Measurements from ENCODE around the gene OR6J1. TPM values are rescaled to one million over a fixed set of nuclear protein-coding genes. Genes with fewer than 3 reads are reported as not detected.
"Not testable (repeated sequence)": the region's sequence is repeated elsewhere in the genome, so short reads cannot be mapped to it uniquely, and the experiment has no call there.

Gene OR6J1
- total RNA-seq, 3 donors from 2014 or later = not detected

- Histone ChIP-seq H3K4me3 (peak within 1 kb of the TSS; percentile 52), H3K4me1 (ENCODE audit: low read depth) (peaks cover 23% of the 10 kb centered on the region), H3K36me3 (ENCODE audit: low read depth) (no peaks in the 10 kb centered on the region), H3K9me3 (no peaks in the 10 kb centered on the region)
- ATAC-seq (peak; percentile 97), DNase-seq (peak; percentile 99 to 100 (median 99))
- TF ChIP-seq CTCF (IDR thresholded peaks at IDR 0.05) = peak; percentile 34
- intact Hi-C loops (cut with DNase I, micrococcal nuclease) = no loop called here
These were observed 54.9 kb downstream of the OR6J1 start, which contains the start of gene DAD1 for GRCh38 chr14:22589096-22589839. DAD1 (minus strand) TSS chr14:22589224; CDS start chr14:22589157, 67 bp downstream.

- intact Hi-C loops (cut with DNase I, micrococcal nuclease) = no loop called here
- Histone ChIP-seq H3K4me1 (ENCODE audit: low read depth) (peaks cover 21% of the 10 kb centered on the region), H3K4me3 (peak overlapping the region; percentile 52), H3K36me3 (ENCODE audit: low read depth) (no peaks in the 10 kb centered on the region), H3K9me3 (no peaks in the 10 kb centered on the region)
- TF ChIP-seq CTCF (IDR thresholded peaks at IDR 0.05) = no peak
- DNase-seq = no peak
- ATAC-seq = no peak
These were observed 55.5 kb downstream of the OR6J1 start for GRCh38 chr14:22588526-22589095.

GRCh38 chr14:22587677-22588422 is 56.3 kb downstream of the OR6J1 start:
- H3K9me3 ChIP-seq; ATAC-seq; intact Hi-C loops (cut with DNase I, micrococcal nuclease); H3K4me3 ChIP-seq; H3K36me3 ChIP-seq (ENCODE audit: low read depth); DNase-seq: not testable (repeated sequence)
- peaks cover 21% of the 10 kb centered on the region for H3K4me1 ChIP-seq (ENCODE audit: low read depth)

GRCh38 chr14:22587247-22587646 is 56.9 kb downstream of the OR6J1 start:
- H3K4me1 ChIP-seq (ENCODE audit: low read depth) = peaks cover 21% of the 10 kb centered on the region

GRCh38 chr14:22583994-22584393 is 60.2 kb downstream of the OR6J1 start:
- Histone ChIP-seq H3K4me1 (ENCODE audit: low read depth) (peaks cover 14% of the 10 kb centered on the region), H3K9me3 (no peaks in the 10 kb centered on the region), H3K4me3 (no peak overlapping the region), H3K36me3 (ENCODE audit: low read depth) (no peaks in the 10 kb centered on the region)
- intact Hi-C loops (cut with DNase I, micrococcal nuclease) = no loop called here
- ATAC-seq (no peak), DNase-seq (no peak)
- TF ChIP-seq CTCF (IDR thresholded peaks at IDR 0.05) = no peak

More at GRCh38 chr14:22587247-22587646, 56.9 kb downstream of the OR6J1 start:
- DNase-seq (no peak), ATAC-seq (no peak)
- no peak overlapping the region for H3K4me3 ChIP-seq
- no peaks in the 10 kb centered on the region for H3K36me3 ChIP-seq (ENCODE audit: low read depth)
- no peaks in the 10 kb centered on the region for H3K9me3 ChIP-seq
- TF ChIP-seq CTCF (IDR thresholded peaks at IDR 0.05) = no peak
- intact Hi-C loops (cut with DNase I, micrococcal nuclease) = no loop called here

Other genes starting within 250 kb of the OR6J1 start
- 100 to 1,000 TPM; 124 to 148 (median 140) TPM for gene DAD1, start 55.1 kb downstream of the OR6J1 start, total RNA-seq
- 10 to 100 TPM; 19.3 to 28.4 (median 26.3) TPM for gene ABHD4, start 46.1 kb downstream of the OR6J1 start, total RNA-seq
- 100 to 1,000 TPM in 2 of 3 donors, 10 to 100 TPM in 1; 97.1 to 137 (median 115) TPM for gene OXA1L, start 122.3 kb upstream of the OR6J1 start, total RNA-seq
- gene SLC7A7, start 171.1 kb upstream of the OR6J1 start, total RNA-seq = 10 to 100 TPM in 2 of 3 donors, 1 to 10 TPM in 1; 7.6 to 13.7 (median 13.2) TPM
- gene MRPL52, start 185.5 kb upstream of the OR6J1 start, total RNA-seq = 10 to 100 TPM; 59.1 to 79.1 (median 64.5) TPM
- 100 to 1,000 TPM in 2 of 3 donors, 10 to 100 TPM in 1; 48.1 to 161 (median 104) TPM for gene MMP14, start 192.2 kb upstream of the OR6J1 start, total RNA-seq
- 100 to 1,000 TPM; 218 to 276 (median 245) TPM for gene LRP10, start 227.4 kb upstream of the OR6J1 start, total RNA-seq
- gene REM2, start 238.9 kb upstream of the OR6J1 start, total RNA-seq = under 1 TPM; 0.35 to 0.66 (median 0.51) TPM

All from mucosa of descending colon (tissue), 3 donors.